H1 (cell line): Measurements from ENCODE around the gene WWC1. TPM values are rescaled to one million over a fixed set of nuclear protein-coding genes. Genes with fewer than 3 reads are reported as not detected.

Experiments used
- JUND ChIP-seq: IDR thresholded peaks from 2 replicates; pipeline ENCODE4 v1.6.1; 2011; ENCODE audit warnings: mild to moderate bottlenecking, improper control_type of control experiment, low read length
- RFX5 ChIP-seq: IDR thresholded peaks from 2 replicates; pipeline ENCODE4 v1.6.1; 2011; ENCODE audit warnings: low read depth, low read length, improper control_type of control experiment, borderline replicate concordance
- SP2 ChIP-seq: IDR thresholded peaks from 2 replicates; pipeline ENCODE4 v1.6.1; 2012; ENCODE audit warnings: mild to moderate bottlenecking, low read length, inconsistent platforms
- polyA plus RNA-seq, 7 experiments: library from polyadenylated mRNA; depleted of rRNA in 3 of 7; stranded (reverse) in 5 of 7; unstranded in 2 of 7; fragments of >200 nt in 5 of 7; fragments of 200-250 nt in 2 of 7; gene quantifications; 1 replicate in 5 of 7; 2 replicates in 1 of 7; 4 replicates in 1 of 7; pipeline versions ENCODE4 v1.2.1 to v1.2.3, GENCODE V29; 2011 to 2013; ENCODE audit warnings: missing spikeins in 2 of 7, mixed read lengths in 2 of 7
- total RNA-seq: library from RNA; stranded (reverse); fragmentation: NEBNext Ultra II Directional; extraction: Animal tissue kit (Norgen Biotek cat#: 25700); gene quantifications from 2 replicates; pipeline ENCODE4 v1.2.1, GENCODE V29; 2021

WWC1 gene
- total and polyA plus RNA-seq, 2 of the 8 experiments (the other 6 are each of a cell fraction or from before 2014, with no cell fraction given) = 16.4 to 41.1 TPM

DNA sequence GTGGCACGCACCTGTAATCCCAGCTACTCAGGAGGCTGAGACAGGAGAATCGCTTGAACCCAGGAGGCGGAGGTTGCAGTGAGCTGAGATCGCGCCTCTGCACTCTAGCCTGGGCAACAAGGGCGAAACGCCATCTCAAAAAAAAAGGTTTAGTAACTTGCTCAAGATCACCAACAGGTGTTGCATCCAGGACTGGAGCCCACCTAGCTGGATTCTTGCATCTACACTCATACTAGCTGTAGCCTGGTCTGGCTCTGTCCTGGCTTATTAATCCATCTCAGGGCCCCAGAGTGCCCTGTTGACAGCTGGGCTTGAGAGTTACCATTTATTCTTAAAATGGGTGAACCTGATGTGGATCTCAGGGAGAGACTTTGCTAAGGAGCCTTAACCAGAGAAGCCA is 7.5 kb downstream of the WWC1 start (continued):
- no peak for TF ChIP-seq RFX5
- no peak for TF ChIP-seq JUND
- TF ChIP-seq SP2 = no peak
